OCI-LY3 (cell line): ENCODE measurements around the gene FXYD5.

Experiments
- CTCF ChIP-seq: fragments of 200-600, 300-600 bp; sonication (generic); IDR thresholded peaks from 2 replicates; pipeline ENCODE4 v1.5.1; 2014; ENCODE audit warnings: antibody characterized with exemption, low read length, low read depth
- EZH2phosphoT487 ChIP-seq: fragments of 200-600 bp; shearing (Covaris generic); IDR thresholded peaks from 2 replicates; pipeline ENCODE4 v1.6.1; 2018; ENCODE audit warnings: antibody characterized with exemption, mixed run types, low read depth

DNA sequence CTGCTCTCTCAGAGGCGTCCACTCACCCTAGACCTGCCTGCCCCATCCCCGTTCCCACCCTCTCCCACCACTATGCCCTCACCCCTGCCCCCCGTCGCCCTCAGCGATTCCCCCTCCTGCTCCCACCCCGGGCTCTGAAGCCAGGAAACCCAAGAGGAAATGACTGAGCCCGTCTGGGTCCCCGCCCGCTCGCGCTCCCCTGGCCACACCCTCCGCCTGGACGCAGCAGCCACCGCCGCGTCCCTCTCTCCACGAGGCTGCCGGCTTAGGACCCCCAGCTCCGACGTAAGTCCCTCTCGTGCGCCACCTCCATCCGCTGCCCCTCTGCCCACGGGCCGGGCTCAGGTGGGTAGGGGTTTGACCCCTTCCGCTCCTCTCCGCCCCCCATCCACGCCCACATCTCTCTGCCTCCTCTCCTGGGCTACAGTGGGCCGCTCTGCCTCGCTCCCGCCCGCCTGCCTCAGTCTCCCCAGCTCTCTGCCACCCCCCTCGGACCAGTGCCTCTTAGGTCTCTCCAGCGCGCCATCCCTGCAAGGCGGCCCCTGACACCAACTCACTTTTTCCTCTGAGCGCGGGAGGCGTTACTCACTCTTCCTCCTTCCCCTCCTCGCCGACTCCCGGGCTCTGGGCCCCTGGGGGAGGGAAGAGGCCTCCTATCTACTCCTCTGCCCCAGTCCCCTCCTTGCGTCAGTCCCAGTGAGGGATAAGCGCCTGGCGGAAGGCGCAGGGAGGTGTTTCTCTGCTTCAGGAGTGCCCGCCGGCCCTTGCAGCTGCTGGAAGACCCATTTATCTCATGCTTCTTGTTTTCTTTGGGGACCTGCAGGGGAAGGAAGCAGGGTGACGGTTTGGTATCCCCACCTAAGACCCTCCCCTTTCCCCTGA is at the start of gene FXYD5:
- TF ChIP-seq CTCF (no peak), EZH2phosphoT487 (no peak)
